Measurements from ENCODE around the gene CTDSPL2. TPM values are rescaled to one million over a fixed set of nuclear protein-coding genes. Genes with fewer than 3 reads are reported as not detected.

Gene CTDSPL2
- total and polyA plus RNA-seq, 10 of the 15 experiments (the other 5 are each of a cell fraction or from before 2014, with no cell fraction given) = 10.7 to 77.1 (median 44.9) TPM

DNA sequence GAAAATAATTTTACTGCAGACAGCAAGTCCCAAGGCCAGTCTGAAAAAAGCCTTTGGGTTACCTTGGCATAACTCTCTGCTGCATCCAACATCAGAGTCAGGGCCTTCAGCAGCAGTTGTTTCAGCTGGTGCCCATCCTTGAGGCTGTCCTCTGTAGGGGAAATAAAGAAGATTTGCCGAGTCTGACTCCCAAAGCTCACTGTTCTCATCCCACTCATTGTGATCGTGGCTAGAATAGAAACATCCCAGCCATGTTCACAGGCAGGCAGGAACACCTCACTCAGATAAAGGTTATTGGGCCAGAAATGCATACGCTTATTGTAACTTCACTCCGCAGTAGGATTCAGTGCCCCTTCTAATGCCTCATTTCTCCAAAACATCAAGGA lies 138.7 kb downstream of the CTDSPL2 start:
- H3K79me2 ChIP-seq (ENCODE audit: control insufficient read depth, insufficient read depth, low read length) = no peaks in the 10 kb centered on the region
- DNase-seq (ENCODE audit: low read depth, low spot score) = no peak
- BruUV-seq (replicated peaks) = no TSS peak
- peaks cover 19 to 37% of the 10 kb centered on the region in 2 experiments for H3K36me3 ChIP-seq (ENCODE audit: control insufficient read depth in 2 of 2, insufficient read depth in 2 of 2, low read length in 1 of 2)
- no peaks in the 10 kb centered on the region for H3K4me1 ChIP-seq (ENCODE audit: control insufficient read depth, insufficient read depth, low read length)
- 100% methylated on average over 4 of the region's 4 CpGs for WGBS (ENCODE audit: insufficient coverage, insufficient replicate concordance, low lambda C conversion rate, missing lambda C conversion rate)
- H3K4me3 ChIP-seq = no peak overlapping the region
- no peaks in the 10 kb centered on the region for H3K27me3 ChIP-seq (replicated peaks in 1 of 2; ENCODE audit: control insufficient read depth in 2 of 2, insufficient read depth in 2 of 2, low read length in 1 of 2)
- H3K4me2 ChIP-seq (ENCODE audit: control insufficient read depth, insufficient read depth) = no peak overlapping the region
- ChIA-PET SMC1A (ENCODE audit: uncharacterized antibody, unreplicated experiment) (no interaction called here), RAD21 (ENCODE audit: unreplicated experiment) (no interaction called here), POLR2A (no interaction called here), CTCF (no interaction called here)
- no peak overlapping the region for H2AFZ ChIP-seq (ENCODE audit: control insufficient read depth, low read depth, low read length)
- no peak overlapping the region for H3K9ac ChIP-seq (ENCODE audit: control insufficient read depth, insufficient read depth, low read length)
- FAIRE-seq = no peak
- peaks cover 9% of the 10 kb centered on the region; the same call in 2 of the 3 replicates for H3K9me3 ChIP-seq (replicated peaks; ENCODE audit: control insufficient read depth, insufficient read depth, low read length)
- no peak for ATAC-seq
- intact Hi-C loops (cut with micrococcal nuclease; ENCODE audit: unreplicated experiment) (no loop called here), in situ Hi-C loops (cut with MboI) (no loop called here)
- H3K27ac ChIP-seq (ENCODE audit: control insufficient read depth, insufficient read depth) = no peak overlapping the region
- no peaks in the 10 kb centered on the region; the same call in 1 of the 2 replicates for H4K20me1 ChIP-seq (ENCODE audit: control insufficient read depth, insufficient read depth)
- TF ChIP-seq KLF5 (IDR thresholded peaks at IDR 0.05; ENCODE audit: partially characterized antibody) = no peak
- TF ChIP-seq ZNF274 (IDR thresholded peaks at IDR 0.05; ENCODE audit: insufficient read depth, insufficient read length) = no peak
- TF ChIP-seq, protein P1, sequence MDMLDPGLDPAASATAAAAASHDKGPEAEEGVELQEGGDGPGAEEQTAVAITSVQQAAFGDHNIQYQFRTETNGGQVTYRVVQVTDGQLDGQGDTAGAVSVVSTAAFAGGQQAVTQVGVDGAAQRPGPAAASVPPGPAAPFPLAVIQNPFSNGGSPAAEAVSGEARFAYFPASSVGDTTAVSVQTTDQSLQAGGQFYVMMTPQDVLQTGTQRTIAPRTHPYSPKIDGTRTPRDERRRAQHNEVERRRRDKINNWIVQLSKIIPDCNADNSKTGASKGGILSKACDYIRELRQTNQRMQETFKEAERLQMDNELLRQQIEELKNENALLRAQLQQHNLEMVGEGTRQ (IDR thresholded peaks at IDR 0.05; ENCODE audit: borderline replicate concordance, low read depth, low read length) = no peak
- TF ChIP-seq, protein P2, sequence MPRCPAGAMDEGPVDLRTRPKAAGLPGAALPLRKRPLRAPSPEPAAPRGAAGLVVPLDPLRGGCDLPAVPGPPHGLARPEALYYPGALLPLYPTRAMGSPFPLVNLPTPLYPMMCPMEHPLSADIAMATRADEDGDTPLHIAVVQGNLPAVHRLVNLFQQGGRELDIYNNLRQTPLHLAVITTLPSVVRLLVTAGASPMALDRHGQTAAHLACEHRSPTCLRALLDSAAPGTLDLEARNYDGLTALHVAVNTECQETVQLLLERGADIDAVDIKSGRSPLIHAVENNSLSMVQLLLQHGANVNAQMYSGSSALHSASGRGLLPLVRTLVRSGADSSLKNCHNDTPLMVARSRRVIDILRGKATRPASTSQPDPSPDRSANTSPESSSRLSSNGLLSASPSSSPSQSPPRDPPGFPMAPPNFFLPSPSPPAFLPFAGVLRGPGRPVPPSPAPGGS (IDR thresholded peaks at IDR 0.05; ENCODE audit: borderline replicate concordance, insufficient read depth, low read depth, low read length, poor library complexity, severe bottlenecking) = no peak
- TF ChIP-seq SMARCA5 (IDR thresholded peaks at IDR 0.05) = no peak
- no peak for TF ChIP-seq EP300 (IDR thresholded peaks at IDR 0.05; ENCODE audit: borderline replicate concordance in 1 of 2, control insufficient read depth in 1 of 2, low read depth in 2 of 2, low read length in 2 of 2)
- TF ChIP-seq MXI1 (IDR thresholded peaks at IDR 0.05; ENCODE audit: low read depth, low read length) = no peak
- no peak for TF ChIP-seq NFYA (IDR thresholded peaks at IDR 0.05; ENCODE audit: borderline replicate concordance, low read depth, low read length)
- TF ChIP-seq ATF7 (IDR thresholded peaks at IDR 0.05; ENCODE audit: low read depth) = no peak
- no peak for TF ChIP-seq POLR2A (IDR thresholded peaks at IDR 0.05; ENCODE audit: low read depth, low read length)
- TF ChIP-seq SMAD1 (IDR thresholded peaks at IDR 0.05; ENCODE audit: low read depth, partially characterized antibody) = no peak
- no peak for TF ChIP-seq NFIC (IDR thresholded peaks at IDR 0.05; ENCODE audit: low read depth, low read length)
- TF ChIP-seq, protein P3, sequence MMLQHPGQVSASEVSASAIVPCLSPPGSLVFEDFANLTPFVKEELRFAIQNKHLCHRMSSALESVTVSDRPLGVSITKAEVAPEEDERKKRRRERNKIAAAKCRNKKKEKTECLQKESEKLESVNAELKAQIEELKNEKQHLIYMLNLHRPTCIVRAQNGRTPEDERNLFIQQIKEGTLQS (IDR thresholded peaks at IDR 0.05; ENCODE audit: borderline replicate concordance, extremely low read depth, low read depth, low read length) = no peak
- no peak for TF ChIP-seq CREB1 (IDR thresholded peaks at IDR 0.05; ENCODE audit: low read depth)
- no peak for TF ChIP-seq NFYB (IDR thresholded peaks at IDR 0.05; ENCODE audit: insufficient read depth, low read depth, low read length)
- TF ChIP-seq RB1 (IDR thresholded peaks at IDR 0.05; ENCODE audit: borderline replicate concordance) = no peak
- no peak for TF ChIP-seq ZNF207 (IDR thresholded peaks at IDR 0.05; ENCODE audit: borderline replicate concordance)
- no peak for TF ChIP-seq ZNF622 (IDR thresholded peaks at IDR 0.05)

Measured in GM12878 (cell line).